Neural progenitor cell (in vitro differentiated cells): ENCODE measurements around the gene MRPS22. TPM values are rescaled to one million over a fixed set of nuclear protein-coding genes. Genes with fewer than 3 reads are reported as not detected.

ENCODE experiments used
- DNase-seq: peaks from one replicate; pipeline ENCODE4 v3.0.0-alpha.2; 2016; ENCODE audit warnings: low spot score
- H2AFZ ChIP-seq: fragments of 200-600 bp; sonication (generic); replicated peaks from 2 replicates; pipeline ENCODE4 v1.6.1; 2016; ENCODE audit warnings: antibody characterized with exemption
- H3F3A ChIP-seq: fragments of 200-600 bp; sonication (generic); 2 replicates; pipeline ENCODE4 v1.6.1; 2016; ENCODE audit warnings: antibody characterized with exemption, low read depth
- H3K27ac ChIP-seq: fragments of 200-600 bp; sonication (generic); 2 replicates; pipeline ENCODE4 v1.5.1; 2016; ENCODE audit warnings: mild to moderate bottlenecking
- H3K27me3 ChIP-seq: fragments of 200-600 bp; sonication (generic); 2 replicates; pipeline ENCODE4 v1.6.1; 2016; ENCODE audit warnings: mild to moderate bottlenecking, moderate library complexity
- H3K36me3 ChIP-seq: fragments of 200-600 bp; sonication (generic); 2 replicates; pipeline ENCODE4 v1.5.1; 2016
- H3K4me1 ChIP-seq: fragments of 200-600 bp; sonication (generic); 2 replicates; pipeline ENCODE4 v1.6.1; 2016; ENCODE audit warnings: mixed run types
- H3K4me2 ChIP-seq: fragments of 200-600 bp; sonication (generic); 2 replicates; pipeline ENCODE4 v1.6.1; 2016
- H3K4me3 ChIP-seq: fragments of 200-600 bp; sonication (generic); 2 replicates; pipeline ENCODE4 v1.5.1; 2016
- H3K79me2 ChIP-seq: fragments of 200-600 bp; sonication (generic); 2 replicates; pipeline ENCODE4 v1.6.1; 2016; ENCODE audit warnings: low read depth
- H3K9ac ChIP-seq: fragments of 200-600 bp; sonication (generic); 2 replicates; pipeline ENCODE4 v1.6.1; 2016
- H3K9me3 ChIP-seq: fragments of 200-600 bp; sonication (generic); 2 replicates; pipeline ENCODE4 v1.5.1; 2016; ENCODE audit warnings: low read depth
- H4K20me1 ChIP-seq: fragments of 200-600 bp; sonication (generic); 2 replicates; pipeline ENCODE4 v1.6.1; 2016; ENCODE audit warnings: low read depth
- H3K27ac Mint-ChIP-seq: 3 replicates; pipeline ENCODE4 v1.8.0; 2021; ENCODE audit warnings: mixed read lengths
- H3K27me3 Mint-ChIP-seq: 2 replicates; pipeline ENCODE4 v1.8.0; 2022; ENCODE audit warnings: low read depth, mild to moderate bottlenecking, inconsistent platforms, moderate library complexity, mixed read lengths; ENCODE audit not compliant: insufficient read depth
- H3K36me3 Mint-ChIP-seq: 3 replicates; pipeline ENCODE4 v1.8.0; 2021; ENCODE audit warnings: mixed read lengths
- H3K4me1 Mint-ChIP-seq: 3 replicates; pipeline ENCODE4 v1.8.0; 2021; ENCODE audit warnings: mixed read lengths
- H3K4me3 Mint-ChIP-seq: 3 replicates; pipeline ENCODE4 v1.8.0; 2021; ENCODE audit warnings: mild to moderate bottlenecking, moderate library complexity, mixed read lengths
- H3K9me3 Mint-ChIP-seq: 3 replicates; pipeline ENCODE4 v1.8.0; 2020; ENCODE audit warnings: mixed read lengths
- CTCF ChIP-seq: fragments of 200-600 bp; sonication (generic); IDR thresholded peaks from 2 replicates; pipeline ENCODE4 v1.5.1; 2017; ENCODE audit warnings: antibody characterized with exemption, mild to moderate bottlenecking
- EZH2 ChIP-seq: fragments of 200-600 bp; sonication (generic); IDR thresholded peaks from 2 replicates; pipeline ENCODE4 v1.6.1; 2017; ENCODE audit warnings: antibody characterized with exemption, mild to moderate bottlenecking, moderate library complexity
- EZH2phosphoT487 ChIP-seq: fragments of 200-600 bp; sonication (generic); IDR thresholded peaks from 2 replicates; pipeline ENCODE4 v1.6.1; 2017; ENCODE audit warnings: antibody characterized with exemption
- total RNA-seq: library from RNA; depleted of rRNA; stranded (reverse); fragments of >200 nt; gene quantifications from 2 replicates; pipeline ENCODE4 v1.2.3, GENCODE V29; 2015; ENCODE audit warnings: low replicate concordance

Gene MRPS22
- total RNA-seq, 1 donor from 2014 or later, result 85.8 TPM

- DNase-seq, result no peak
- peaks cover 5% of the 10 kb centered on the region for H3K9me3 Mint-ChIP-seq
- Histone ChIP-seq H3K9ac (no peak overlapping the region), H3K9me3 (no peaks in the 10 kb centered on the region), H3K4me1 (peaks cover 8% of the 10 kb centered on the region), H4K20me1 (no peaks in the 10 kb centered on the region), H3K79me2 (no peaks in the 10 kb centered on the region), H3K4me2 (no peak overlapping the region), H3K4me3 (no peak overlapping the region), H3K36me3 (no peaks in the 10 kb centered on the region), H3K27ac (no peak overlapping the region), H3F3A (no peaks in the 10 kb centered on the region), H3K27me3 (no peaks in the 10 kb centered on the region), H2AFZ (no peak overlapping the region)
- peak overlapping the region; percentile 44 for H3K27ac Mint-ChIP-seq
- TF ChIP-seq EZH2phosphoT487 (no peak), CTCF (no peak), EZH2 (no peak)
- no peak overlapping the region for H3K4me3 Mint-ChIP-seq
- H3K36me3 Mint-ChIP-seq, result no peaks in the 10 kb centered on the region
- H3K4me1 Mint-ChIP-seq, result peaks cover 66% of the 10 kb centered on the region
- H3K27me3 Mint-ChIP-seq, result peaks cover 14% of the 10 kb centered on the region
Measured at GRCh38 chr3:139311557-139311956, 32.3 kb upstream of the MRPS22 start.

GRCh38 chr3:139312416-139312815 lies 31.4 kb upstream of the MRPS22 start:
- Histone ChIP-seq H3K79me2 (no peaks in the 10 kb centered on the region), H3K9ac (no peak overlapping the region), H3K4me2 (no peak overlapping the region), H3K27ac (no peak overlapping the region), H3F3A (no peaks in the 10 kb centered on the region), H3K36me3 (no peaks in the 10 kb centered on the region), H3K9me3 (no peaks in the 10 kb centered on the region), H3K4me1 (peaks cover 8% of the 10 kb centered on the region), H3K4me3 (no peak overlapping the region), H3K27me3 (no peaks in the 10 kb centered on the region), H4K20me1 (no peaks in the 10 kb centered on the region), H2AFZ (no peak overlapping the region)
- TF ChIP-seq EZH2 (no peak), CTCF (no peak), EZH2phosphoT487 (no peak)
- Mint-ChIP-seq H3K27me3 (peaks cover 15% of the 10 kb centered on the region), H3K9me3 (peaks cover 5% of the 10 kb centered on the region), H3K4me3 (no peak overlapping the region), H3K36me3 (no peaks in the 10 kb centered on the region), H3K27ac (peak overlapping the region; percentile 43), H3K4me1 (peaks cover 65% of the 10 kb centered on the region)
- no peak for DNase-seq

GRCh38 chr3:139312959-139313358 lies 30.9 kb upstream of the MRPS22 start:
- Histone ChIP-seq H3F3A (no peaks in the 10 kb centered on the region), H2AFZ (no peak overlapping the region), H4K20me1 (no peaks in the 10 kb centered on the region), H3K4me1 (peaks cover 5% of the 10 kb centered on the region), H3K4me3 (no peak overlapping the region), H3K36me3 (no peaks in the 10 kb centered on the region), H3K9ac (no peak overlapping the region), H3K4me2 (no peak overlapping the region), H3K27me3 (no peaks in the 10 kb centered on the region), H3K79me2 (no peaks in the 10 kb centered on the region), H3K9me3 (no peaks in the 10 kb centered on the region), H3K27ac (no peak overlapping the region)
- TF ChIP-seq EZH2phosphoT487 (no peak), CTCF (no peak), EZH2 (no peak)
- peaks cover 10% of the 10 kb centered on the region for H3K27me3 Mint-ChIP-seq
- DNase-seq, result no peak
- peaks cover 5% of the 10 kb centered on the region for H3K9me3 Mint-ChIP-seq
- H3K36me3 Mint-ChIP-seq, result no peaks in the 10 kb centered on the region
- peaks cover 61% of the 10 kb centered on the region for H3K4me1 Mint-ChIP-seq
- H3K27ac Mint-ChIP-seq, result peak overlapping the region; percentile 43
- no peak overlapping the region for H3K4me3 Mint-ChIP-seq
